Measurements from ENCODE around the gene DIAPH2.

Gene DIAPH2

DNA sequence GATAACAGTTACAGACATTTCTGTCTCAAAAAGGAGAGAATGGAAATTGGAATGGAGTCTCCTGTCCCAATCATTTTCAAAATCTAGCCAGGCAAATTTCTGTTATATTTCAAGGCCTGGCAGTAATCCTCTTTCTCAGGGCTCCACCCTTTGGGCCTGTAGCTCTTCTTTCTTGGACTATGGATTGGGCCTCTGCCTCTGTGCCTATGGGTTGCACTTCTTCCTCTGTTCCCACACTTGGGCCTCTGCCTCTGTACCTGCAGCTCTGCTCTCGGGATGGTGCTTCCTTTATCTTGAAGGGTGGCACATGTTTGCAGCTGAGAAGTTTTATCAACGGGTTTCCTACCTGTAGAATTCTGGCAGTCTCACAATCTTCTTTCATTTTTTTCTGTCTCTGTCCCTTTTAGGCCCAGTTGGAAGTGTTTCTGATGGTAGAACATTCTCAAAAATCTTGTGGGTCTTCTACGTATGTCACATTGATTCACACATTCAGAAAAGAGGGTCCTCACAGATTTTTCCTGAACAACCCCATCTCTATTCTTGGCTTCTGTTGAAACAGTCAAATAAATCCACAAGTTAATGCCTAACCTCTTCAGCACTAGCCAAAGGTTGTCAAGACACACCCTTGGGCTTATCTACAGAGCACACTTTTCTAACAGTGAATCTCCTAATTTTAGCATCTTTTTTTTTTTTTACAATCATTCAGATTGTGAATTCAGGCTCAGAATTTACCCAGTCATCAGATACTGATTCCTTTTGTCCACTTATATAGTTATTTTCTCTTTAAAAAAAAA lies 918.0 kb downstream of the DIAPH2 start:
- Histone ChIP-seq H3K27me3 (replicated peaks) (no peaks in the 10 kb centered on the region), H3K36me3 (replicated peaks) (no peaks in the 10 kb centered on the region), H3K27ac (no peak overlapping the region), H3K4me3 (ENCODE audit: low read depth, low read length) (no peak overlapping the region)
- TF ChIP-seq, protein P1, sequence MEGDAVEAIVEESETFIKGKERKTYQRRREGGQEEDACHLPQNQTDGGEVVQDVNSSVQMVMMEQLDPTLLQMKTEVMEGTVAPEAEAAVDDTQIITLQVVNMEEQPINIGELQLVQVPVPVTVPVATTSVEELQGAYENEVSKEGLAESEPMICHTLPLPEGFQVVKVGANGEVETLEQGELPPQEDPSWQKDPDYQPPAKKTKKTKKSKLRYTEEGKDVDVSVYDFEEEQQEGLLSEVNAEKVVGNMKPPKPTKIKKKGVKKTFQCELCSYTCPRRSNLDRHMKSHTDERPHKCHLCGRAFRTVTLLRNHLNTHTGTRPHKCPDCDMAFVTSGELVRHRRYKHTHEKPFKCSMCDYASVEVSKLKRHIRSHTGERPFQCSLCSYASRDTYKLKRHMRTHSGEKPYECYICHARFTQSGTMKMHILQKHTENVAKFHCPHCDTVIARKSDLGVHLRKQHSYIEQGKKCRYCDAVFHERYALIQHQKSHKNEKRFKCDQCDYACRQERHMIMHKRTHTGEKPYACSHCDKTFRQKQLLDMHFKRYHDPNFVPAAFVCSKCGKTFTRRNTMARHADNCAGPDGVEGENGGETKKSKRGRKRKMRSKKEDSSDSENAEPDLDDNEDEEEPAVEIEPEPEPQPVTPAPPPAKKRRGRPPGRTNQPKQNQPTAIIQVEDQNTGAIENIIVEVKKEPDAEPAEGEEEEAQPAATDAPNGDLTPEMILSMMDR (IDR thresholded peaks at IDR 0.05; ENCODE audit: low read depth, low read length, missing control alignments) = no peak
- in situ Hi-C loops (cut with HindIII; ENCODE audit: low pct_ligation_motif_present, low sequenced_read_pairs) = no loop called here
- DNase-seq = no peak

DNA sequence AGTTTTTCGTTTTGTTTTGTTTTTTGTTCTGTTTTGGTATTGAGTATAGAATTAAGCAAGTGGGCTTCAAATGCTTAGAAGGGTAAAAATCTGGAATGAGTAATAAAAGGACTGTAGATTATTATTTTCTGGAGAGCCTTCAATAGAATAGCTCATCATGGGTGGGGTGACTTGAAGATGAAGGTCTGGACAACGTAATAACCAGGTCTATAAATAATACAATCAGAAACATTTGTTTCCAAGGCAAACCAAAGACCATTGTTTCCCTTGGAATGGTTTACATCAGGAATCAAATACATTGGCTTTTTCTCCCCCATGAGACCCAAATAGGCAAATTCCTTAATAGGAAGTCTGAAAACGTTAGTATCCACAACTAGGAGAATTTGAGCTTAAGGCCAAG lies 920.6 kb downstream of the DIAPH2 start:
- Histone ChIP-seq H3K36me3 (replicated peaks) (no peaks in the 10 kb centered on the region), H3K27ac (no peak overlapping the region), H3K4me3 (ENCODE audit: low read depth, low read length) (no peak overlapping the region), H3K27me3 (replicated peaks) (no peaks in the 10 kb centered on the region)
- DNase-seq = no peak
- TF ChIP-seq, protein P1 (IDR thresholded peaks at IDR 0.05; ENCODE audit: low read depth, low read length, missing control alignments) = no peak
- in situ Hi-C loops (cut with HindIII; ENCODE audit: low pct_ligation_motif_present, low sequenced_read_pairs) = no loop called here

DNA sequence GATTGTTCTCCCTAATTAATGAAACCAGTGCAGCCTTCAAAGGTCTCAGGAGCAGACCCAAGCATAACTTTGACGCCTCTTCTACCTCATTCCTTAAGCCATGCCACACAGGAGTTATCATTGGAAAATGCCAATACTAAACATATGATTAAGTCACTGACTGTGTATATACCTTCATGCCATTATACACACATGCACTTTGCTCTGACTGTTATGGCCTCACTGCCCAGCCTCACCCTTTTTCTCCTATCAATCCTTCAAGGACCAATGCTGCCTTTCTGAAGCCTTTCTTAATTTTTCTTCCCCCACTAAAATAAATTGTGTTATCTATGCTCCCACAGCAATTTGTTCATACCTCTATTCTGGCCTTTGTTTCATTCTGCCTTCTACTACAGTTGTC lies 924.7 kb downstream of the DIAPH2 start:
- in situ Hi-C loops (cut with HindIII; ENCODE audit: low pct_ligation_motif_present, low sequenced_read_pairs) = no loop called here
- TF ChIP-seq, protein P1 (IDR thresholded peaks at IDR 0.05; ENCODE audit: low read depth, low read length, missing control alignments) = no peak
- no peak overlapping the region for H3K27ac ChIP-seq
- no peak for DNase-seq
- H3K27me3 ChIP-seq (replicated peaks) = no peaks in the 10 kb centered on the region
- no peak overlapping the region for H3K4me3 ChIP-seq (ENCODE audit: low read depth, low read length)
- H3K36me3 ChIP-seq (replicated peaks) = no peaks in the 10 kb centered on the region

DNA sequence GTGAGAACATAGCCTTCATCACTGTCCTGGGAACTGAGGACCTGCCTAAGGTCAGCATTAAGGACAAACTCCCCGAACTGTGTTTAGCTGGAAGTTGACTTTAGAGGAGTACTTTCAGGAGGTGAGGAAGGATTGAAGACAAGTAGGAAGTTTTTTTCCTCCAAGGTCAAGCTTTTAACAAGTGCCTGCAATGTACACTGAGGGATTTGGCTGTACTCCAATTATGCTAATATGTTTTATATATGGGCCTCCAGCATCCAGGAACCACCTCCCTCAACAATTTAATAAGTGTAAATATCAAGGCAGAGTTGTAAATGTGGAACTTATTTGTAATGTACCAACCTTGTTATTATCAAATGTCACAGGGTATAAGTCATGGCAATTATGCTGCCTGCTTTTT lies 925.3 kb downstream of the DIAPH2 start:
- in situ Hi-C loops (cut with HindIII; ENCODE audit: low pct_ligation_motif_present, low sequenced_read_pairs) = no loop called here
- Histone ChIP-seq H3K4me3 (ENCODE audit: low read depth, low read length) (no peak overlapping the region), H3K36me3 (replicated peaks) (no peaks in the 10 kb centered on the region), H3K27ac (no peak overlapping the region), H3K27me3 (replicated peaks) (no peaks in the 10 kb centered on the region)
- DNase-seq = no peak
- TF ChIP-seq, protein P1 (IDR thresholded peaks at IDR 0.05; ENCODE audit: low read depth, low read length, missing control alignments) = no peak

DNA sequence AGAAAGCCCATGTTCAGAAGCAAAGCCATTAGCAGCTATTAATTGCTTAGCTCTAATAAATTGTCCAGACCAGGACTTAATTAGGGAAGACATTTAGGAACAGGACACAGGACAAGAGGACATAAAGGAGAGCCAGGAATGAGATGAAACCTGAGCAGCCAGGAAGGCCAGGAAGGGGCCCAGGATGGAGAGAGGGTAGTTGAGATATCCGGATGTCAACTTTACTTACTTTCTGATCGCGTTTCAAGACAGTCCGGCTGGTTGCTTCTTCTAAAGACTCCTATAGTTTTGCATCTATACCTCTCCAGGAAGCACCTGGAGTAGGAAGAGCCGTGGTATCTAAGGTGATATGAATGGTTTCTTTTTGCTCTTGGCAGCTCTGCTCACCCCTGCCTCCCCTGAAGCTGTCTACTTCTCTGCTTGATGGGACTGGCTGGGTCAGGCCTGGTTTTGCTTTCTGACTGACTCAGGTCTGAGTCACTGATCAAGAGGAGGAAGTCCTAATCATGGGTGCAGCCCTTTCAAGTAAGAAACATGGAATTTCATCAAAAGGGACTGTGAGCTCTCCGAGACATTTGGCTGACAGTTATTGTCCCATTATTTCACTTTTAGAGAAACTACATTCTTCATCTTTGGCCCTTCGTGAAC lies 932.4 kb downstream of the DIAPH2 start:
- peak; percentile 72 for DNase-seq
- H3K36me3 ChIP-seq (replicated peaks) = no peaks in the 10 kb centered on the region
- TF ChIP-seq, protein P1 (IDR thresholded peaks at IDR 0.05; ENCODE audit: low read depth, low read length, missing control alignments) = no peak
- H3K27me3 ChIP-seq (replicated peaks) = no peaks in the 10 kb centered on the region
- in situ Hi-C loops (cut with HindIII; ENCODE audit: low pct_ligation_motif_present, low sequenced_read_pairs) = no loop called here
- no peak overlapping the region for H3K4me3 ChIP-seq (ENCODE audit: low read depth, low read length)
- no peak overlapping the region for H3K27ac ChIP-seq

Measured in brain microvascular endothelial cell (primary cell).